ENCODE data around the gene SERPINE3.

Gene SERPINE3

DNA sequence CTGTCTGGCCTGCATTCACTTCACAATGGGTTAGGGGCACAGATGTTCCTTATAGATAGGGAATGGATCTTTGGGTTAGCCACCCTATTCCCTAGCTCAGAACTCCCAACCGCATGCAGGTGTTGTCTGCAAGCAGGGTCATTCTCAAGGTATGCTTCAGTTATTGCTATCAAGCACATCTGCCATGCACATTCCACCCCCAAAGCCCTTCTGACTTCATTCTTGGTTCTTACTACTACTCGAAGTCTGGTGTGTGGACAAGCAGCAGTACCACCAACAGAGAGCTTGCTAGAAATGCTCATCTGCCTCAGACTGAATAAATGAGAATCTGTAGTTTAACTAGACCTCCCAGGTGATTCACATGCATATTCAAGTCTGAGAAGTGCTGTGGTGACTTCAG lies 31.3 kb downstream of the SERPINE3 start:
- no peak for DNase-seq (ENCODE audit: low read depth in 1 of 2, low spot score in 1 of 2)
- no peaks in the 10 kb centered on the region for H3K27me3 ChIP-seq (ENCODE audit: insufficient read depth, poor library complexity, severe bottlenecking)
- H3K4me3 ChIP-seq (replicated peaks; ENCODE audit: insufficient read depth, low read length): no peak overlapping the region
- TF ChIP-seq REST (IDR thresholded peaks at IDR 0.05; ENCODE audit: insufficient replicate concordance, low read depth) (no peak), POLR2AphosphoS5 (IDR thresholded peaks at IDR 0.05; ENCODE audit: low read depth) (no peak), SPI1 (IDR thresholded peaks at IDR 0.05; ENCODE audit: borderline replicate concordance, low read depth) (no peak), GABPA (IDR thresholded peaks at IDR 0.05; ENCODE audit: low read depth) (no peak), CTCF (IDR thresholded peaks at IDR 0.05; ENCODE audit: insufficient read depth, low read length) (no peak)
- H3K27ac ChIP-seq (replicated peaks): no peak overlapping the region

GRCh38 chr13:51371768-51372399 lies 32.4 kb downstream of the SERPINE3 start:
- H3K27ac ChIP-seq (replicated peaks): no peak overlapping the region

More at GRCh38 chr13:51371768-51372399, 32.4 kb downstream of the SERPINE3 start:
- no peak for TF ChIP-seq REST (IDR thresholded peaks at IDR 0.05; ENCODE audit: insufficient replicate concordance, low read depth)
- TF ChIP-seq SPI1 (IDR thresholded peaks at IDR 0.05; ENCODE audit: borderline replicate concordance, low read depth): no peak
- no peak for TF ChIP-seq GABPA (IDR thresholded peaks at IDR 0.05; ENCODE audit: low read depth)
- TF ChIP-seq POLR2AphosphoS5 (IDR thresholded peaks at IDR 0.05; ENCODE audit: low read depth): no peak
- no peak for TF ChIP-seq CTCF (IDR thresholded peaks at IDR 0.05; ENCODE audit: insufficient read depth, low read length)
- no peak overlapping the region for H3K4me3 ChIP-seq (replicated peaks; ENCODE audit: insufficient read depth, low read length)
- no peak for DNase-seq (ENCODE audit: low read depth in 1 of 2, low spot score in 1 of 2)
- H3K27me3 ChIP-seq (ENCODE audit: insufficient read depth, poor library complexity, severe bottlenecking): no peaks in the 10 kb centered on the region

Data from HL-60 (cell line).